ENCODE results near the gene ZNF689.

- TF ChIP-seq EZH2 (IDR thresholded peaks at IDR 0.05; ENCODE audit: borderline replicate concordance, low read length): no peak
- TF ChIP-seq CTCF (IDR thresholded peaks at IDR 0.05; ENCODE audit: low read length): no peak
Observed at GRCh38 chr16:30585022-30585399, 25.2 kb downstream of the ZNF689 start.
